RWPE1 (cell line): ENCODE data around the gene KRT3.

Source experiments
- CTCF ChIA-PET: fragments of 350-600 bp; sonication (Branson Sonifier 250); formaldehyde crosslinking; extraction: SDS; loops from one replicate; lab custom pipeline; 2021; lab: Yijun Ruan, JAX
- POLR2A ChIA-PET: fragments of 400-600 bp; formaldehyde crosslinking; extraction: SDS; loops from one replicate; lab custom pipeline; 2020; ENCODE audit warnings: antibody characterized with exemption; ENCODE audit not compliant: low non-redundant PET; lab: Yijun Ruan, JAX
- DNase-seq: peaks from one replicate; pipeline ENCODE4 v3.0.0; 2012; ENCODE audit warnings: low spot score
- H3K27ac ChIP-seq: fragments of 450-650 bp; 2 replicates; pipeline ENCODE4 v1.5.1; 2017
- CTCF ChIP-seq: fragments of 450-650 bp; conservative IDR thresholded peaks from 2 replicates; pipeline ENCODE4 v1.5.1; 2017; ENCODE audit warnings: low read depth, mild to moderate bottlenecking

The KRT3 gene

GRCh38 chr12:52782502-52782901 lies 13.4 kb downstream of the KRT3 start:
- no peak overlapping the region for H3K27ac ChIP-seq
- ChIA-PET POLR2A (no interaction called here), CTCF (no interaction called here)
- no peak for DNase-seq
- TF ChIP-seq CTCF, result no peak

DNA sequence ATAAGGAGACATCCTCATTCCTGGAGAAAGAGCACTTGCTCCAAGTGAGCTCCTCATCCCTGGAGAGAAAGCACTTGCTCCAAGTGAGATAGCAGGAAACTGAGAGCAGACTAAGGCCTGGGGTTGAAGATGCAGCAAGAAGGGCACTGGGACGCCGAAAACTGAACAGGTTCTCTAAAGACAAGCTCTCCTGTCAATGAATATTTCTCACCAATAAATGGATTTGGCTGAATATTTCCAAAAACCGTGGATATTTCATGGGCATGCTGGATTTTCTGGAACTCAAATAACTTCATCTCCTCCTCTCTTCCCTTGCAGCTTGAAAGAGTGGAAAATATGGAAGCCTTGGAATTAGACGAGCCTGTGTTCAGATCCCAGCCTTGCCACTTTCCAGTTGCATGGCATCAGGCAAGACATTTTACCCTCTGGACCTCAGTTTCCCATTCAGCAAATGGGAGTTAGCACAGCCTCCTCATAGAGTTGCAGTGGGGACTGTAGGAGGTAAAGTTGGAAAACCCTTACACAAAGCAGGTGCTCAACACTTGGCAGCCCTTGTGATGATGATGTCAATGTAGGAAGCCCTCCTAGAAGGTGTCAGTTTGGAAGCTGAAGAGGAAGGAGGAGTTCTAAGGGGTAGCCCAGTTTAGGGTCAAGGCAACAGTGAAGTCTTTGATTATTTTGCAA lies 14.4 kb downstream of the KRT3 start:
- no peak for TF ChIP-seq CTCF
- ChIA-PET CTCF (no interaction called here), POLR2A (no interaction called here)
- DNase-seq, result no peak
- H3K27ac ChIP-seq, result no peak overlapping the region

GRCh38 chr12:52779914-52780313 lies 16.0 kb downstream of the KRT3 start:
- TF ChIP-seq CTCF, result no peak
- no peak for DNase-seq
- no peak overlapping the region for H3K27ac ChIP-seq
- POLR2A ChIA-PET, result no interaction called here
- CTCF ChIA-PET, result interaction anchor here (0.7 kb wide), 1 partner anchor 603 kb away, joined by 3 read pairs; no protein-coding TSS in a partner anchor

DNA sequence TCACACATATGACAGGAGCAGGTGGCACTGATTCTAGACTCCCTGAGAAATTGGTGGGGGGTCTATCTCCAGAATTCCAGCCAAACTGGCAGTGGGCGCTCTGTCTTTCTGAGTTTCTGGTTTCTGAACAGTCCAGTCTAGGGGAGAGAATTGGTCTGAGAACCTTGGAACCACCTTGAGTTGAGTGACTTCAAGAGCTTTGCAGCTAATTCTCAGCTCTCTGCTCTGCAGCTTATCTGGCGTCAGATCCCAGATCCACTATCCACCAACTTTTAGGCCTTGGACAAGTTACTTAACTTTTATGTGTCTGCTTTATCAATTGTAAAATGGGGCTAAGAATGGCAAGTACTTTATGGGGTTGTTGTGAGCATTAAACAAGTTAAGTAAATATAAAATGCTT lies 17.1 kb downstream of the KRT3 start:
- H3K27ac ChIP-seq, result no peak overlapping the region
- POLR2A ChIA-PET, result no interaction called here
- CTCF ChIA-PET, result no interaction called here
- TF ChIP-seq CTCF, result no peak
- DNase-seq, result no peak

DNA sequence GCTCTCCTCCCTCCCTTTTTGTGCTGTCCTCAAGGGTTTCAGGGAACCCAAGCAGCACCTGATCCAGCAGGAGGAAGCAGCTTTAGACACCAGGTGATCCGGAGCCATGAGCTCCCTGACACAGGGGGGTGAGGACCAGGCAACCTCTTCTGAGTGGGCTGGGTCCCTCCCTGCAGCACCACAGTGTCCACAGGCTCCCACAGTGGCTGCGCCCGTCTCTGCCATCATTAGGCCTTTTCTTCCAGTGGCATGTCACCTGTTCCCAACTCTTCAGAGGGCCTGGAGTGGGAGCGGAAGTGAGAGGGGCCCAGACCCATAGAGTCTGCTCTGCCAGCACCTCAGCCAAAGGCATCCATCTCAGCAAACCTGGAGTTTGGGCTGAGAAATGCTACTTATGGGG lies 18.4 kb downstream of the KRT3 start:
- DNase-seq, result no peak
- no peak for TF ChIP-seq CTCF
- ChIA-PET POLR2A (no interaction called here), CTCF (interaction anchor here (0.8 to 1.3 kb wide), 2 partner anchors 27 to 102 kb away, joined by 3 read pairs; no protein-coding TSS in a partner anchor)
- H3K27ac ChIP-seq, result no peak overlapping the region

DNA sequence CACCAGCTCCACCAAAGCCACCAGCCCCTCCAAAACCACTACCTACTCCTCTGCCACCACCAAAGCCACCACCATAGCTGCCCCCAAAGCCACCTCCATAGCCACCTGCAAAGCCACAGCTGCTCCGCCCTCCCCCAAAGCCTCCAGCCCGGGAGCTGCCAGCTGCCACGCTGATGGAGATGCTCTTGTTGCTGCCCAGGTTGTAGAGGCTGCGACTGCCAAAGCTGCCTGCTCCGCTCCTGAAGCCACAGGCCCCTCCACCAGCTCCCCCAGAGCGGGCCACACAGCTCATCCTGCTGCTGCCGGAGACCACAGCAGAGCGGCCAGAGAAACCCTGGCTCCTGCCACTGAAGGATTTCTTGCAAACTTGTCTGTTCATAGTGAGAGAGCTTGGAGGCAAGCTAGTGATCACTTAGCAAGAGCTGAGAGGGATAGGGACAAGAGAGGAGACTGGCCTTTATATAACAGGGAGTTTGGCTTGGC lies 19.0 kb downstream of the KRT3 start, which contains the start of gene KRT76:
KRT76 (minus strand) TSS at position 433 of the 483 bp plus-strand sequence; CDS start at position 379, 54 bp downstream.
- no peak for TF ChIP-seq CTCF
- no peak for DNase-seq
- POLR2A ChIA-PET, result no interaction called here
- no peak within 1 kb of the TSS for H3K27ac ChIP-seq
- CTCF ChIA-PET, result interaction anchor here (0.8 to 1.3 kb wide), 2 partner anchors 26 to 103 kb away, joined by 3 read pairs; no protein-coding TSS in a partner anchor
